Iris pigment epithelial cell (primary cell): ENCODE data around the gene SMPD2.

Source experiments
- DNase-seq: peaks from one replicate; pipeline ENCODE4 v3.0.0-alpha.2; 2011; ENCODE audit warnings: low read depth

The SMPD2 gene

GRCh38 chr6:109440331-109441068 is at the start of gene SMPD2, which contains the start of gene PPIL6:
TSS of gene SMPD2 (plus strand) at chr6:109440724. CDS start at chr6:109441122, 398 bp downstream.
TSS of gene PPIL6 (minus strand) at chr6:109440628. CDS start at chr6:109440590, 38 bp downstream.
- peak; percentile 85 for DNase-seq

- DNase-seq: no peak
These were observed 47.2 kb upstream of the SMPD2 start for GRCh38 chr6:109393157-109393885.

GRCh38 chr6:109393886-109394281 is 46.6 kb upstream of the SMPD2 start:
- peak; percentile 63 for DNase-seq

DNA sequence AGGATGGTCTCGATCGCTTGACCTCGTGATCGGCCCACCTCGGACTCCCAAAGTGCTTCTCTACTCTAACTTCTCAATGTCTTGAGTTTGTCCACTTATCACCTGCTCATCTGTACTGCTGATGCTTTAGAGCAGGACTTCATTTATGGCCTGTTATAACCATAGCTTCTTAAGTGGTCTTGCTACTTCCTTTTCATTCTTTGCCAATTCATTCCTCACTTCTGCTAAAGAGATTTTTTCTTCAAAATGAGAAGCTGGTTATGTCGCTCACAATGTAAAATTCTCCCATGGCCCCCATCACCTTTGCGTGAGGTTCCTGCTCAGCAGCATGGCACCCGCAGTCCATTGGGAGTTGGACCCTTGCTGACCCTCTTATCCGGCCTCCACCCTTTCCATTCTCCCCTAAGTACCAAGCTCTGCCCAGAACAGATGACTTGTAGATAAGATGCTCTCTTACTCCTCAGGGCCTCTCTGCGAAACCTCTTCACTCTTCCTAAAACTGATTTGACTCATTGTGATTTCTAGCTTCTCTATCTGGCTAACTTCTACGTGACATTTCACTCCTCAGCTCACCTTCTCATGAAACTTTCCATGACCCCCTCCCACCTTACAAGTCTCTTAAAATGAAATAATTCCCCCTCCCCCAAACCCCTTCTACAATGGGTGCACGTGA is 44.3 kb upstream of the SMPD2 start:
- DNase-seq: no peak

DNA sequence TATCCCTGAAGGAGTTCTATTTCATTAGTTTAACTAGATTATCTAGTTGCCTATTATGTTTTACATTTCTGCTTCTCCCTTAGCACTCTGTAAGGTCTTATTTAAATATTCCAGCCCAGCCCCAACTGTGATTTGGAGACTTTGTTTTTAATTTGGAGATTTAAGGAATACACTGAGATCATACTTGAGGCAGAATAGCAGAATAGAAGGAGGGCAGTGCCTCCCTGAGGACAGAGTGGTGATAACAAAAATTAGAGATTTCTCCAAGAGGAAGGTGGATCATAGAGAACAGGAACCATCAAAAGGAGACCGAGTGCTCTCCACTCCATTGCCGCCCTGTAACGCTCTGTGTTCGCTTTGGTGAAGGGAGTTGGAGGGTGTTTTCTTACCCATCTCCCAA is 43.5 kb upstream of the SMPD2 start:
- no peak for DNase-seq

DNA sequence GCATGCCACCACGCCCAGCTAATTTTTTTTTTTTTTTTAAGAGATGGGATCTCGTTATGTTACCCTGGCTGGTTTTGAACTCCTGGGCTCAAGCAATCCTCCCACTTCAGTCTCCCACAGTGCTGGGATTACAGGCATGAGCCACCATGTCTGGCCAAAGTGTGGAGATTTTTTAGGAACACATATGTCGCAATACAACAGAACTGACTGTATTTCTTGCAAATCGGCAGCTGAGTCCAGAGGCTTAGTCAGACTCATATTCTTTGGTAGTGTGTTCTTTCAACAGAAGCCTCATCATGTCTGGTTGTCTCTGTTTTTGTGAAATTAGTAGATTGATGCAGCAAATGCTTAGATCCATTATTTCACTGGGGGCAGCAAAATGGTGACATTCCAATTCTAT is 34.3 kb upstream of the SMPD2 start:
- peak; percentile 87 for DNase-seq

DNA sequence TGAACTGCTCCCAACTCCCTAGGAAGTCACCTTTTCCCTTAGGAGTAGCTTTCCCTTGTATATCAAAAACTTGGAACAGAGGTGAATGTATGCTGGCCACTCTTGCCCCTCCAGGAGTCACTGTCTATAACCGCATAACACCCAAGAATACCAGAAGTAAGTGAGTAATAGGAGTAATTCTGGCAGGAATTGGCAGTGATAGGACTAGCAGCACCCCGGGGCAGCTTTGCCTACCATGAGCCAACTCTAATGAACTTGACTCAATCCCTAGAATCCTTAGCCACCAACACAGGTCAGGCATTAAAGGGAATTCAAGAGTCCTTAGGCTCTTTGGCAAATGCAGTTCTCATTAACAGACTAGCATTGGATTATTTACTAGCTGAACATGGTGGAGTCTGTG is 29.5 kb upstream of the SMPD2 start:
- no peak for DNase-seq

DNA sequence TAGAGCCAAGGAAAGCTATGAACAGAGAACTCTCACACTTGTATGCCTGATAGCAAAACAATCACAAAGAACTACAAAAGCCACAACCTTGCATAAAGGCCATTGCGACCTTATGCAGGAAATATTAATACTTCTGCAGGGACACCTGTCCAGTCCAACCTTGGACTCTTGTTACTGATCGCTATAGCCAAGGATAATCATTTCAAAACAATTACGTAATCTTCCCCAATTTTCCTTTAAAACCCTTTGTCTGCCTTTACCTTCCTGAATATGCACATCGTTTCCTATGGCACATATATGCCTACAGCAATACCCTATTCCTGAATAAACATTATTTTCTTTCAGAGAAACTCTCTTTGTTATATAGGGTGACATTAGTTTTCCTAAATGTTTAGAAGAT is 22.9 kb upstream of the SMPD2 start:
- DNase-seq: no peak

- no peak for DNase-seq
These were observed 19.8 kb upstream of the SMPD2 start for GRCh38 chr6:109420751-109421150.

DNA sequence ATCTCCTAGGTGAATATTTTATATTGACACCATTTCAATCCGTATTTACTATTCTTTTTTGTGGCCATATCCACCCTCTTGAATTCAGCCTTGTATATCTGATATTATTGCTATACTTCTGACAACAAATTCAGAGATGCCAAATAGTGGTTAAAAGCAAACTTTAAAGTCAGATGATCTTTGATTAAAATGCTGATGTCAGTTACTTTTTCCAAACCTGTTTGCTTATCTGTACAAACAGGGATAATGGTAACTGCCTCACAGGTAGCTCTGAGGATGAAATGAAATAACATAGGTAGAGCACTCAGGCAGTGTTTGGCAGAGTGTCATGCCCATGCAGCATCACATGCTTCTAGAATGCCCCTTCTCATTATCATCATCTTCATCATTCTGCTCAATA is 19.3 kb upstream of the SMPD2 start:
- no peak for DNase-seq

DNA sequence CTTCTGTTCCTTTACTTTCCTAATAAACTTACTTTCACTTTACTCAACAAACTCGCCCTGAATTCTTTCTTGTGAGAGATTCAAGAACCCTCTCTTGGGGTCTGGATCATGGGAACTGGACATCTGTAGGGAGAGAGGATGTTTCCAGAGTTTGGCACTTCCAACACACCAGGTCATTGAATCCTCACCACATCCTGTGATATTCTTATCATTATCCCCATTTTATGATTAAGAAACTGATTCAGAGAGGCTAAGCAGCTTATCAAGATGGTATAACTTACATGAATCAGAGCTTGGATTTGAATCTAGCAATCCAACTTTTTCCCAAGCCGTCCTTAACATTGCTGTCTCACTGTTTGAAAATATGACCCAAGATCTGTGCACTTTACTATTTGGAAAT is 15.6 kb upstream of the SMPD2 start:
- peak; percentile 8 for DNase-seq

DNA sequence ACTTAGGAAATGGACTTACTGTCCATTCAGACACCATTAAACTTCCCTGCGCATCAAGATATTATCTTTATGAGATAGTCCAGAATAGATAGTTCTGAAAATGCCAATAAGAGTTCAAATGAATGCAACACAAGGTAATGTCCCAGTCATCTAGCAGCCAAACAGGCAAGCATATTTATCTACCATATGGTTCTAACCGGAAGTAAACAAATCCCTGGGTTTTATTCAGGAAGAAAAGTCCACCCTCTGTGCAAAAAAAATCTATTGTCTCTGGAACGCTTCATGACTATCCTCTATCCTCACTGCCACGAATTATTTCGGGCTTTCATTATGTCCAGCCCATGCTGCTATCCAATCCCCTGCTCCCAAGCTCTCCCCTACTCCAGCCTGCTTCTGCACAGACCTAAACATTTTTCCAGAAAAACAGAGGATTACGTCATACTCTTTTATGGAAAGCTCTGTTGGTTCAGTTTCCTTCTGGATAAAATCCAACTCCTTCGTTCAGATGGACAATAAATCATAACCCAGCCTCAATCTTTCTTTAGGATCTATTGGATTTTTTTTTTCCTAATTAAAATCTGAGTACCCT is 11.5 kb upstream of the SMPD2 start:
- DNase-seq: peak; percentile 29

DNA sequence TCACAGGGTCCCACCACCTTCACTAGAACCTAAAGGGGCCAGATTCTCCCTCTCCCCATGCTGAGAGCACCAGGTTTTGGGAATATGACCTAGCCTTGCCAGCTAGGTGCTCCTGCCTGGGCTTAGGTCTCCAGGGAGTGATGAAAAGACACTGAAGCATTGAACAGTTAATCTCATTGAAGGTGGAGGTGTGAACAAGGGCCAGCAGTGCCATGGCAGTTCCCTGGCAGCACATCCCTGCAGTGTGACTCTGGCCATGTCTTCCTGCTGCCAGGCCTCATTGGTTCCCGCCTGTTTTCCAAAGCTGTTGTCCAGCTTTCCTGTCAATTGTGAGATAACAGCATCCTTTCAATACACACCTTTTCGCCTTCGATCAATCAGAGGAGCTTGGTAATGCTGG is 11.0 kb upstream of the SMPD2 start:
- no peak for DNase-seq

- no peak for DNase-seq
These were observed 6.1 kb upstream of the SMPD2 start for GRCh38 chr6:109434456-109434855.

DNA sequence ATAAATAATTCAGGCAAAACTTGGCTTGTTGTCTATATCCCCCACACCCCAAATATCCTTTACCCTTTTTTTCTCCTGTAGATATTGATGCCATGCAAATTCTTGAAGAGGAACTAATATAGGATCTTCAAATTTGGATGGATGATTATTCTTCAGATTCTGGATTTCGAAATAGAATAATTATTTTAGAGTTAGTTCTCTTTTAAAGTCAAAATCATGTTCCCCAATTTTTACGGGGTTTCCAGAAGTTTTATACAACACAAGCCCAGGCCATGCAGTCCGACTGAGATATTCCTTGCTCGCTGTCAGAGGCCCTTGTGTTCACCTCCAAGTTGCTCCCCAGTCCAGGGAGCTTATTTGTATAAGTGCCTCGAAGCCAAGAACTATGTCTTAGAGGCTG is 4.5 kb upstream of the SMPD2 start:
- DNase-seq: no peak

GRCh38 chr6:109441069-109441816 is 719 bp downstream of the SMPD2 start:
- peak; percentile 73 for DNase-seq

DNA sequence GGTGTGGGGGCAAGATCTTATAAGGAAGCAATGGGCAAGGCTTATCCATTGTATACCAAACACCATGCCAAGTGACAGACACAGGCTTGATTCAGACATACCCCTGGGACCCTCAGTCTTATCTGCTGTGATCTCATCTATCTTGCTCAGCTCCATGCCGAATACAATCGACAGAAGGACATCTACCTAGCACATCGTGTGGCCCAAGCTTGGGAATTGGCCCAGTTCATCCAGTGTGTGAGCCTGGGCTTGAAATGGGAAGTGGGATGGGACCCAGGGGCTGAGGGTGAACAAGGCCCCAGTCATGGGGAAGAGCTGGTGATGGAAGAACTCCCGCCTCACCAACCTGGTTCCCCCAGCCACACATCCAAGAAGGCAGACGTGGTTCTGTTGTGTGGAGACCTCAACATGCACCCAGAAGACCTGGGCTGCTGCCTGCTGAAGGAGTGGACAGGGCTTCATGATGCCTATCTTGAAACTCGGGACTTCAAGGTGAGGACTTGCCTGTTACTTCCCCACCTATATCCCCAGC is 1.9 kb downstream of the SMPD2 start:
- no peak for DNase-seq

DNA sequence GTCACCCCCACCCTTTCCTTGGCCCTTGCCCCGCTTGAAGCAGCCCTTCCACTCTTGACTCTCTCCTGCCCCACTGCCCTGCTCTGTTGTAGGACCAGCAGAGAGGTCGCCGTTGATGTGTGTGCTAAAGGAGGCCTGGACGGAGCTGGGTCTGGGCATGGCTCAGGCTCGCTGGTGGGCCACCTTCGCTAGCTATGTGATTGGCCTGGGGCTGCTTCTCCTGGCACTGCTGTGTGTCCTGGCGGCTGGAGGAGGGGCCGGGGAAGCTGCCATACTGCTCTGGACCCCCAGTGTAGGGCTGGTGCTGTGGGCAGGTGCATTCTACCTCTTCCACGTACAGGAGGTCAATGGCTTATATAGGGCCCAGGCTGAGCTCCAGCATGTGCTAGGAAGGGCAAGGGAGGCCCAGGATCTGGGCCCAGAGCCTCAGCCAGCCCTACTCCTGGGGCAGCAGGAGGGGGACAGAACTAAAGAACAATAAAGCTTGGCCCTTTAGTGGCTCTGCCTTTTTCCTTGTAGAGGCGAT is 3.0 kb downstream of the SMPD2 start:
- DNase-seq: no peak

DNA sequence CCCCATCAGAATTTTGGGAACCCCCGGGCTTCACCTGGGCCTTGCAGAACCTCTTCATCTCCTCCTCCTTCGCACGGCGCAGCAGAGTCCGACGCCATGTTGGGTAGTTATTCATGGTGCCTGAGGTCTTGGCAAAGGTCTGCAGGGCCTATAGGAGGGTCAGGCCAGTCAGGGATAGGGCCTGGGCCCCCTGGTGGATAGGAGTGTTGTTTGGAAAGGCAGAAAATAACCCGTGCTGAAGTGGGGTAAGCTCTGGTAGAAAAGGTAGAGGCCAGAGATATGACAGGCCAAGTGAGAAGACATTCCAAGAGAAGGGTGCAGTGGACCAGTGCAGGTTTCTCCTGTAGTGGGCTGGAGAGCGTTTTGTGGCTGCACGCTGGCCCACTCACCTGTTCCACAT is 4.9 kb downstream of the SMPD2 start:
- no peak for DNase-seq

DNA sequence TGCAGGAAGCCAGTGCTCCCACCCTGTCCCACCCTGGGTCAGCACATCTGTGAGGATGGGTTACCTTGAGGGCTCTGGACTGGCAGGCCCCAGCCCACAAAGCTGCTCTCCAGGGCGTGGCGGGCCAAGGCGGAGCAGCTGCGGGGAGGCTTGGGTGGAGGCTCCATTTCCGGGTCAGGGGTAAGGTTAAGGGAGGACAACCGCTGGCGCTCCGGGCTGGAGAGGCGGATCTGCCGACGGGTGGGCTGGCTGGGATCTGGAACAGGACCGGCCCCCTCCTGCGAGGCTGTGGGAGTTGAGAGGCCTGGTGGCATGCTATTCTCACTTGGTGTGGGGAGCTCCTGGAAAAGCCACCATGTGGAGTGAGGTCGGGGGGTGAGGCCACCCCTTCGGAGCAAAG is 5.5 kb downstream of the SMPD2 start:
- DNase-seq: no peak

DNA sequence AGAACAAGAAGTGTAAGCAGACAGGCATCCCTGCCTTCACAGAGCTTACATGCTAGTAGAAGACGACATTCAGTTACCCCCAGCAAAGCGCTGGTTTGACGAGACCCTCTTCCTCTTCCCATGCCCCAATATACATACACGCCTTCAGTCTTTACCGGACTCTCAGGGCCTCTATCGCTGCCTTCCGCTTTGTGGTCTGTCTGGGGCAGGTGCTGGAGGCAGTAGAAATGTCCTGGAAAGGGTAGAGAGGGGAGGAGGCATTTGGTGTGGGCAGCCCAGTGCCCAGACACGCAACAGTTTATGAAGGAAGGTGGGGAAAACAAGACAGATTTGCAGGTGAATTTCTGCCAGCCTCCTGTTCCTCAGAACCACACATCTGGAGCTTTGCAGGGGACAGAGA is 6.0 kb downstream of the SMPD2 start:
- no peak for DNase-seq
